H1 (cell line): ENCODE data around the gene KLK6. TPM values are rescaled to one million over a fixed set of nuclear protein-coding genes. Genes with fewer than 3 reads are reported as not detected.

Experiments
- CEBPB ChIP-seq: IDR thresholded peaks from 2 replicates; pipeline ENCODE4 v1.6.1; 2012; ENCODE audit warnings: low read depth, low read length
- EGR1 ChIP-seq: IDR thresholded peaks from 2 replicates; pipeline ENCODE4 v1.6.1; 2011; ENCODE audit warnings: low read depth, low read length, borderline replicate concordance
- RAD21 ChIP-seq, 2 experiments: IDR thresholded peaks in 1 of 2; conservative IDR thresholded peaks in 1 of 2; 2 replicates each; pipeline ENCODE4 v1.6.1; 2011; ENCODE audit warnings: low read depth in 2 of 2, low read length in 2 of 2, improper control_type of control experiment in 1 of 2, inconsistent platforms in 1 of 2, mild to moderate bottlenecking in 1 of 2, moderate library complexity in 1 of 2
- SIX5 ChIP-seq: IDR thresholded peaks from 2 replicates; pipeline ENCODE4 v1.6.1; 2011; ENCODE audit warnings: mild to moderate bottlenecking, low read depth, low read length
- TAF7 ChIP-seq: optimal IDR thresholded peaks from 2 replicates; pipeline ENCODE3; 2011; ENCODE audit warnings: low read depth, mild to moderate bottlenecking, inconsistent platforms, low read length, moderate library complexity, borderline replicate concordance
- polyA plus RNA-seq, 7 experiments: library from polyadenylated mRNA; depleted of rRNA in 3 of 7; stranded (reverse) in 5 of 7; unstranded in 2 of 7; fragments of >200 nt in 5 of 7; fragments of 200-250 nt in 2 of 7; gene quantifications; 1 replicate in 5 of 7; 2 replicates in 1 of 7; 4 replicates in 1 of 7; pipeline versions ENCODE4 v1.2.1 to v1.2.3, GENCODE V29; 2011 to 2013; ENCODE audit warnings: missing spikeins in 2 of 7, mixed read lengths in 2 of 7
- total RNA-seq: library from RNA; stranded (reverse); fragmentation: NEBNext Ultra II Directional; extraction: Animal tissue kit (Norgen Biotek cat#: 25700); gene quantifications from 2 replicates; pipeline ENCODE4 v1.2.1, GENCODE V29; 2021

Gene KLK6
- total and polyA plus RNA-seq, 2 of the 8 experiments (the other 6 are each of a cell fraction or from before 2014, with no cell fraction given), result 0.69 to 3.2 TPM

GRCh38 chr19:50982186-50982585 lies 12.8 kb upstream of the KLK6 start (continued):
- TF ChIP-seq TAF7 (no peak), CEBPB (no peak), SIX5 (no peak), RAD21 (IDR thresholded peaks at IDR 0.05 in 1 of 2, conservative IDR thresholded peaks at IDR 0.05 in 1 of 2; ENCODE audit: low read depth in 2 of 2, low read length in 2 of 2) (no peak), EGR1 (no peak)
- TF ChIP-seq, all 59 proteins: peak for 0
